Measurements from ENCODE around the gene TATDN3.
"Not testable (repeated sequence)": the region's sequence is repeated elsewhere in the genome, so short reads cannot be mapped to it uniquely, and the experiment has no call there.

TATDN3 gene

DNA sequence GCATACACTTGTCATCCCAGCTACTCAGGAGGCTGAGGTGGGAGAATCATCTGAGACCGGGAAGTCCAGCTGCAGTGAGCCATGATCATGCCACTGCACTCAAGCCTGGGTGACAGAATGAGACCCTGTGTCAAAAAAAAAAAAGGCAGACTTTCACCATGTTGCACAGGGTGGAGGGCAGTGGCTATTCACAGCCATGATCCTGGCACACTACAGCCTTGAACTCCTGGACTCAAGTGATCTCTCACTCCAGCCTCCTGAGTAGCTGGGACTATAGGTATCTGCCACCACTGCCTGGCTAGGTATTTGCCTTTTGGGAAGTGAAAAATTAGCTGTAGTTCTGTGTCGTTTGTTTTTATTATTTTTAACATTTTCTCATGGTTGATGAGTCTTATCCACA, 36.7 kb downstream of the TATDN3 start:
- no peak for DNase-seq (ENCODE audit: low read depth)

DNA sequence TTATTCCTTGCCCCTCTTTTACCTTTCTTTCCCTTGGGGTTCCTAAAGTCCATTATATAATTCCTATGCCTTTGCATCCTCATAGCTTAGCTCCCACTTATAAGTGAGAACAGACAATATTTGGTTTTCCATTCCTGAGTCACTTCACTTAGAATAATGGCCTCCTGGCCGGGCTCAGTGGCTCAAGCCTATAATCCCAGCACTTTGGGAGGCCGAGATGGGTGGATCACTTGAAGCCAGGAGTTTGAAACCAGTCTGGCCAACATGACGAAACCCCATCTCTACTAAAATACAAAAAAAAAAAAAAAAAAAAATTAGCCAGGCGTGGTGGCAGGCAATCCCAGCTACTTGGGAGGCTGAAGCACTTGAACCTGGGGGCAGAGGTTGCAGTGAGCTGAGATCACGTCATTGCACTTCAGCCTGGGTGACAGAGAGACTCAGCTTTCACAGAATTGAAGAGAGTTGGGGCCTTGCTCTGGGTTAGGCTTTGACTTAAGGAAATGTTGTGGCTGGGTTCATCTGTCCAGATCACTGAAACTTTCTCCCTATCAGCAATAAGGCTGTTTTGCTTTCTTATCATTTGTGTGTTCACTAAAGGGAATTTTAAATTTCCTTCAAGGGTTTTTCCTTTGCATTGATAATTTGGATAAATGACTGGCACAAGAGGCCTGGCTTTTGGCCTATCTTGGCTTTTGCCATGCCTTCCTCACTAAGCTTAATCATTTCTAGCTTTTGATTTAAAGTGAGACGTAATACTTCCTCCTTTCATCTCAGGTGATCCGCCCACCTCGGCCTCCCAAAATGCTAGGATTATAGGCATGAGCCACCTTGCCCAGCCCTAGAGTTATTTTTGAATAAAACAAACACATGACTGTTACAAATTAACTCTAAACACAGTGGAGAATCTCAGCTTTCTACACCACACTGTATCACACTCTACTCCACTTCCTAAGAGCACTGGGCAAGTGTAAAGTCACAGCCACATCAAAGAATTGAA, 41.8 kb downstream of the TATDN3 start:
- DNase-seq (ENCODE audit: low read depth), result not testable (repeated sequence)

DNA sequence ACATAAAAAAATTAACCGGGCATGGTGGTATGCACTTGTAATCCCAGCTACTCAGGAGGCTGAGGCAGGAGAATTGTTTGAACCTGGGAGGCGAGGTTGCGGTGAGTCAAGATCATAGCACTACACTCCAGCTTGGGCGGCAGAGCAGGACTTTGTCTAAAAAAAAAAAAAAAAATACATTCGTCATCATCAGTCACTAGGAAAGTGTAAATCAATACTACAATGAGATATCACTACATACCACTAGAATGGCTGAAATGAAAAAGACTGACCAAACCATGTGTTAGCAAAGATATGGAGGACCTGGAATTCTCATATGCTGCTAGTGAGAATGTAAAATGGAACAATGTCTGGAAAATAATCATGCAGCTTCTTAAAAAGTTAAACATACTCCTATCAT, 46.5 kb downstream of the TATDN3 start:
- DNase-seq (ENCODE audit: low read depth), result no peak

GRCh38 chr1:212844521-212844920, 52.8 kb downstream of the TATDN3 start:
- DNase-seq (ENCODE audit: low read depth), result not testable (repeated sequence)

DNA sequence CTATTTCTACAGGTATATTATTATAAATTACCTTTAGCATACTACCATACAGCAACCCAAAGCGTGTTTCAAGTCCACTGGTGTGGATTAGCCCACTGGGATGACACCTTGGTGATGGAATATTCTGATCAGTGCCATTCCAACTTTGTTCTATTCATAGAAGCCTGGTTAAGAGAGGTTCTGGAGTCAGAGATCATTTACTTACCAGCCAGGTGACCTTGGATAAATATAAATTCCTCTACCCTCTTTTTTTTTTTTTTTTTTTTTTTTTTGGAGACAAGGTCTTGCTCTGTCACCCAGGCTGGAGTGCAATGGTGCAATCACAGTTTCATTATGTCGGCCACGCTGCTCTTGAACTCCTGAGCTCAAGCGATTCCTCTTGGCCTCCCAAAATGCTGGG, 55.9 kb downstream of the TATDN3 start, which contains the start of gene SPATA45:
Gene SPATA45, minus strand, starts transcription at position 101 of the 400 bp plus-strand sequence. CDS start 11,500 bp downstream, outside the sequence.
- DNase-seq (ENCODE audit: low read depth), result no peak

- no peak for DNase-seq (ENCODE audit: low read depth)
Observed at GRCh38 chr1:212852105-212852688, 60.5 kb downstream of the TATDN3 start.

DNA sequence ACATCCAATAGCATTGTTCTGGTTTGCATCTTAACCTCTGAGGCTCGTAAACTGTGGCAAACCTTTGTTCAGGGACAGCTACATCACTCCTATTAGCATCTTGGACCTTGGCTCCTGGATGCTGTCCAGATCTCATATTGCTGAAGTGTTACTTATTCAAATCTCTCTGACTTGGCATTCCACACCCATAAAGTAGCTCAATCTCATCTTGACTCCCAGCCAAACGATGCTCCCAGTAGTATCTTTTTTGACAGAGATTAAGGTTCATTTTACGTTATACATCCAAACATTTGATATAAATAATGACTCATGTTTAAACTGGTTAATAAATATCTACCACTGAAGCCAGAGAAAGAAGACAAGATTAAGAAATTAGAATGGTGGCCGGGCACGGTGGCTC, 62.0 kb downstream of the TATDN3 start:
- DNase-seq (ENCODE audit: low read depth), result no peak

- DNase-seq (ENCODE audit: low read depth), result no peak
Observed at GRCh38 chr1:212856755-212857154, 65.1 kb downstream of the TATDN3 start.

DNA sequence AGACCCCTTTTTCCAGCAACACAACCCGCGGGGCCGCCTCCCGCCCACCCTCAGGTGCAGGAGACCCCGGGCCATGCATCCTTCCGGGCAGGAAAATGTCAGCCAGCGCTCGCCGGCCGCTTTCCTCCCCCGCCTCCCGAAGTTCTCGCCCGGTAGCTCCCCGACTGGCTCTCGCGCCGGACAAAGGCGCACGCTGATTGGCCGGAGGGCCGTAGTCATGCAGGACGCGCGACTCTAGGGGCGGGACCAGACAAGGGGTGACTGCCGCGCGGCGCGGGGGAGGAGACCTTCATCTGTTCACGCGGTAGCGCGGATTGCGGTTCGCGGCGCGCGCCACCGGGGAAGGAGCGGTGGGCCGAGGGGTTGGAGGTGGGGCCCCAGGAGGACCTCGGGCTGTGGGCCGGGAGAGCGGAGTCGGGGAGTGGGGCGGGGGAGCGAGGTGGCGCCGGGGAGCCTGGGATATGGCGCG, 66.3 kb downstream of the TATDN3 start, which contains the start of gene FLVCR1:
Gene FLVCR1, plus strand, starts transcription at position 284 of the 469 bp plus-strand sequence. Its CDS starts 178 bp downstream, at position 462.
- peak; percentile 74 for DNase-seq (ENCODE audit: low read depth)

- DNase-seq (ENCODE audit: low read depth), result peak; percentile 5
Observed at GRCh38 chr1:212858461-212859265, 67.0 kb downstream of the TATDN3 start.

- DNase-seq (ENCODE audit: low read depth), result peak; percentile 6
Observed at GRCh38 chr1:212860713-212861581, 69.3 kb downstream of the TATDN3 start.

GRCh38 chr1:212862111-212862690, 70.5 kb downstream of the TATDN3 start:
- no peak for DNase-seq (ENCODE audit: low read depth)

DNA sequence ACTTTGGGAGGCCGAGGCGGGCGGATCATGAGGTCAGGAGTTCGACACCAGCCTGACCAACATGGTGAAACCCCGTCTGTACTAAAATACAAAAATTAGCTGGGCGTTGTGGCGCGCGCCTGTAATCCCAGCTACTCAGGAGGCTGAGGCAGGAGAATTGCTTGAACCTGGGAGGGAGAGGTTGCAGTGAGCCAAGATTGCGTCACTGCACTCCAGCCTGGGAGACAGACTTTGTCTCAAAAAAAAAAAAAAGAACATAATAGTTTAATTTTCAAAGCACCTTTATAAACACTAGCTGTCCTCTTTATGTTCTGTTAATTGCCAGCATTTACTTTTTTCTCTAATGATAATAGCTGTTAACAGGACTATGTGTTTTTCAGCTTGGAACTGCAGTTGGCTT, 71.7 kb downstream of the TATDN3 start:
- not testable (repeated sequence) for DNase-seq (ENCODE audit: low read depth)

- no peak for DNase-seq (ENCODE audit: low read depth)
Observed at GRCh38 chr1:212864201-212864600, 72.5 kb downstream of the TATDN3 start.
